Vagina (tissue), 2 donors: ENCODE data around the gene PPP1CA. TPM values are rescaled to one million over a fixed set of nuclear protein-coding genes. Genes with fewer than 3 reads are reported as not detected.
A peak's percentile ranks its signal among the peaks of the same experiment; 100 is the strongest.

Experiments
- DNase-seq, 2 donors: peaks; one replicate each; pipeline ENCODE4 v3.0.0-alpha.2; 2017; ENCODE audit errors: extremely low spot score in 2 of 2
- H3K27ac ChIP-seq: fragments of 200-600 bp; sonication (generic); one replicate; pipeline ENCODE4 v1.5.1; 2019
- H3K27me3 ChIP-seq: fragments of 200-600 bp; sonication (generic); one replicate; pipeline ENCODE4 v1.5.1; 2019
- H3K36me3 ChIP-seq, 2 donors: fragments of 200-600 bp; sonication (generic); one replicate each; pipeline ENCODE4 v1.5.1; 2017 to 2019
- H3K4me1 ChIP-seq: fragments of 200-600 bp; sonication (generic); one replicate; pipeline ENCODE4 v1.5.1; 2019
- H3K4me3 ChIP-seq, 2 donors: fragments of 200-600 bp; sonication (generic); 1 replicate in 1 of 2; 2 replicates in 1 of 2; pipeline ENCODE4 v1.5.1; 2016 to 2019
- H3K9me3 ChIP-seq: fragments of 200-600 bp; sonication (generic); one replicate; pipeline ENCODE4 v1.5.1; 2019
- POLR2A ChIP-seq, 2 donors: fragments of 450-650 bp; IDR thresholded peaks; one replicate each; pipeline ENCODE4 v1.6.1; 2017; ENCODE audit warnings: antibody characterized with exemption in 2 of 2, mild to moderate bottlenecking in 2 of 2, moderate library complexity in 2 of 2
- POLR2AphosphoS5 ChIP-seq, 2 donors: sonication (generic); formaldehyde crosslinking; IDR thresholded peaks; one replicate each; pipeline ENCODE4 v1.9.0; 2017; ENCODE audit warnings: antibody characterized with exemption in 2 of 2, mild to moderate bottlenecking in 2 of 2, low read depth in 1 of 2; ENCODE audit not compliant: insufficient read depth in 1 of 2
- intact Hi-C: fragments of 100-400 bp; cut with DNase I; formaldehyde crosslinking; loops from one replicate; pipeline ENCODE4 v1.15.1; 2023
- total RNA-seq: library from RNA; depleted of rRNA; stranded (reverse); fragments of >200 nt; gene quantifications from one replicate; pipeline ENCODE4 v1.2.3, GENCODE V29; 2016
- TF ChIP-seq, protein P1 (sequence below), 3 experiments: fragments of 450-650 bp in 2 of 3; fragments of 200-600 bp in 1 of 3; sonication (generic) in 1 of 3; IDR thresholded peaks; one replicate each; pipeline ENCODE4 v1.5.1; 2017 to 2019; ENCODE audit warnings: antibody characterized with exemption in 3 of 3, mild to moderate bottlenecking in 2 of 3, moderate library complexity in 2 of 3

Gene PPP1CA
- total RNA-seq, 1 donor from 2014 or later, result 102 TPM

- peaks cover 0 to 35% of the 10 kb centered on the region in 2 donors for H3K36me3 ChIP-seq
- intact Hi-C loops, result no loop called here
- peaks cover 58% of the 10 kb centered on the region for H3K4me1 ChIP-seq
- no peaks in the 10 kb centered on the region for H3K27me3 ChIP-seq
- H3K9me3 ChIP-seq, result no peaks in the 10 kb centered on the region
- no peak overlapping the region for H3K27ac ChIP-seq
- no peak for DNase-seq
- H3K4me3 ChIP-seq, result no peak overlapping the region
- TF ChIP-seq, protein P1, sequence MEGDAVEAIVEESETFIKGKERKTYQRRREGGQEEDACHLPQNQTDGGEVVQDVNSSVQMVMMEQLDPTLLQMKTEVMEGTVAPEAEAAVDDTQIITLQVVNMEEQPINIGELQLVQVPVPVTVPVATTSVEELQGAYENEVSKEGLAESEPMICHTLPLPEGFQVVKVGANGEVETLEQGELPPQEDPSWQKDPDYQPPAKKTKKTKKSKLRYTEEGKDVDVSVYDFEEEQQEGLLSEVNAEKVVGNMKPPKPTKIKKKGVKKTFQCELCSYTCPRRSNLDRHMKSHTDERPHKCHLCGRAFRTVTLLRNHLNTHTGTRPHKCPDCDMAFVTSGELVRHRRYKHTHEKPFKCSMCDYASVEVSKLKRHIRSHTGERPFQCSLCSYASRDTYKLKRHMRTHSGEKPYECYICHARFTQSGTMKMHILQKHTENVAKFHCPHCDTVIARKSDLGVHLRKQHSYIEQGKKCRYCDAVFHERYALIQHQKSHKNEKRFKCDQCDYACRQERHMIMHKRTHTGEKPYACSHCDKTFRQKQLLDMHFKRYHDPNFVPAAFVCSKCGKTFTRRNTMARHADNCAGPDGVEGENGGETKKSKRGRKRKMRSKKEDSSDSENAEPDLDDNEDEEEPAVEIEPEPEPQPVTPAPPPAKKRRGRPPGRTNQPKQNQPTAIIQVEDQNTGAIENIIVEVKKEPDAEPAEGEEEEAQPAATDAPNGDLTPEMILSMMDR (IDR thresholded peaks at IDR 0.05), result no peak
- TF ChIP-seq POLR2AphosphoS5 (IDR thresholded peaks at IDR 0.05; ENCODE audit: insufficient read depth in 1 of 2, low read depth in 1 of 2) (no peak), POLR2A (IDR thresholded peaks at IDR 0.05) (no peak)
These were observed 38.8 kb upstream of the PPP1CA start for GRCh38 chr11:67440229-67441097.

DNA sequence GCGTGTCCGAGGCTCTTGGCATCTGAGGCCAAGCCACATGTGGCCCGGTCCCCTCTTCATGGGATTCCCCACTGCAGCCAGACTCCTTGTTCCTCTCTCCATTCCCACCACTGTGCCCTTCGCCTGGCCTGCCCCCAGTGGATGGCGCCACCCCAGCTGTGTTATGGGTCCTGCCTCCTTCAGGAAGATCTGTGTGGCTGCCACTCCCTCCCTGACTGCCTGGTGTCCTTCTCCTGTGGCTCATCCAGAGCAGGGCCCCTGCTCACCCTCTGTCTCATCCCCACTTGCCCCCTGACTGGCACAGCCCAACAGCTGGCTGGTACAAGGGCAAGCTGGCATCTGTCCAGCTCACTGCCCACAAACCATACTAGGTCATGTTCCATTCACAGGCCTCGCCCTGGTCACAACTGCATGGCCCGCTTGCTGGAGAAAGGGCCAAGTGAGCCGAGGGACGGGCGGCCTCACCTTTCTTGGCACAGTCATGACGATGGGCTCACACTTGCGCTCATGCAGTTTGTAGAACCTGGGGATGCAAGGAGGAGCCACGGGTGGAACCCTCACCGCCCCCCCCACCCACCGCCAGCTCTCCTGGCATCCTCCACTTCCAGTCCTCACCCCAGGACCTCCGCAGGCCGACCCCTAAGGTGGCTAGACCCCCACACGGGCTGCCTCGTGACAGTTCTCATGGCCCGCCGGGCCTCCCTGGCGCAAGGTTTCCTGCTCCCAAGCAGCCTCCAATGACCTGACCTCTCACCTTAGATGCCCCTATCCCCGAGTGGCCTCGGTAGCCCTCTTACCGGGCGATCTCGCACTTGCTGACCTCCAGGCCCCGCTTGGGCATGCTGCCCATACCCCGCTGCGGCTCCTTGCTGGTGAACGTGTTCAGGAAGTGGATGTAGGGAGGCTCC, 37.9 kb upstream of the PPP1CA start:
- peak in 1 of 2 donors; percentile 15 for TF ChIP-seq POLR2AphosphoS5 (IDR thresholded peaks at IDR 0.05; ENCODE audit: insufficient read depth in 1 of 2, low read depth in 1 of 2)
- TF ChIP-seq, protein P1 (IDR thresholded peaks at IDR 0.05), result no peak
- Histone ChIP-seq H3K27me3 (no peaks in the 10 kb centered on the region), H3K9me3 (no peaks in the 10 kb centered on the region), H3K36me3 (peaks cover 0 to 44% of the 10 kb centered on the region in 2 donors), H3K27ac (peak overlapping the region; percentile 4), H3K4me3 (no peak overlapping the region), H3K4me1 (peaks cover 62% of the 10 kb centered on the region)
- no peak for DNase-seq
- intact Hi-C loops, result no loop called here

DNA sequence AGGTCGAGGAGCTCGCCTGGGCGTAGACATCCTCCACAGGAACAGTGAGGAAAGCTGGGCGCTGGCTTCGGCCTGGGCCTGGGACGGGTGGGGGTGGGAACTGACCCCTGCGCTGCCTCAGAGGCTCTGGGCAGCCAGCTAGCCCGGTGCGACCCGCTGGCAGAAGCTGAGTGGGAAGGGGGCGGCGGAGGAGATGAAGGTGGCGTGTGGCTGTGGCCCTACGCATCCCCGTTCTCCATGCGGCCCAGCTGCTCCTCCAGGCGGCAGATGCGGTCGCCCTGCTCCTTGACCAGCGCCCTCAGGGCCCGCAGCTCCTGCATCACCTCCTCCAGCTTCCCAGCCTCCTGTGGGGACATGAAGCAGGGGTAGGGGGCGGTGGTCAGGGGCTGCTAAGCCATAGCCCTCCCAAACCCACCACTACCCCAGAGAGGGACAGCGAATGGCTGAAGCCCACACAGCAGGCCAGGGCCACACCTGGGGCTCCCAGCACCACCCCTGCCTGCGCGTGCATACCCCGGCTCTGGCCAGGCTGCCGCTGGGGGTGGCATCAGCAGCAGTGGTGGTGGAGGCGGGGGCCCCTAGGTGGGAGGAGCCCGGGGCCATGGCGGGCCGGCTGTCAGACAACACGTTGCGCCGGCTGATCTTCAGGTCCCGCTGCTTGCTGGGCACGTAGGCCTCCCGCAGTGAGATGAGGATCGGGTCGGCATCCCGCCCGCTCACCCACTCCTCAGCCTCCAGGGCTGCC, 36.7 kb upstream of the PPP1CA start:
- peak overlapping the region; percentile 4 for H3K27ac ChIP-seq
- H3K4me3 ChIP-seq, result peak overlapping the region; percentile 22 to 32

DNA sequence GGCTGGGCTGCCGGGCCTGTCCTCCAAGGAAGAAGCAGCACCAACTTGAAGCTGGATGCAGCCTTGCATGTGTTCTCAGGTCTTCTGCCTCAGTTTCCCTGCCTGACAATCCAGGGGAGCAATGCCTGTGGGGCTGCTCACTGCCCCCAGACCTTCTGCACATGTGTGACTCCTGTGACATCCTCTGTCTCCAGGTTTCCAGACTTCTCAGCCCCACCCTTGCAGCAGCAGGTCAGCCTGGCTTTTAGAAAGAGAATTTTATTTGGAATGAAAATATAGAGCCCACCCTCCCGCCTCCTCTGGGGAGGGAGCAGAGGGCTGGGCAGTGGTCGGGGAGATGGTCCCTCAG, 36.1 kb upstream of the PPP1CA start:
- H3K9me3 ChIP-seq, result no peaks in the 10 kb centered on the region
- intact Hi-C loops, result no loop called here
- peaks cover 0 to 62% of the 10 kb centered on the region in 2 donors for H3K36me3 ChIP-seq
- DNase-seq, result no peak
- H3K4me1 ChIP-seq, result peaks cover 51% of the 10 kb centered on the region
- H3K27ac ChIP-seq, result no peak overlapping the region
- H3K4me3 ChIP-seq, result peak overlapping the region; percentile 22 to 32
- no peak for TF ChIP-seq POLR2A (IDR thresholded peaks at IDR 0.05)
- TF ChIP-seq, protein P1 (IDR thresholded peaks at IDR 0.05), result no peak
- TF ChIP-seq POLR2AphosphoS5 (IDR thresholded peaks at IDR 0.05; ENCODE audit: insufficient read depth in 1 of 2, low read depth in 1 of 2), result no peak
- H3K27me3 ChIP-seq, result no peaks in the 10 kb centered on the region

More for the DNA sequence above, 36.7 kb upstream of the PPP1CA start:
- Histone ChIP-seq H3K9me3 (no peaks in the 10 kb centered on the region), H3K27me3 (no peaks in the 10 kb centered on the region), H3K4me1 (peaks cover 54% of the 10 kb centered on the region), H3K36me3 (peaks cover 0 to 57% of the 10 kb centered on the region in 2 donors)
- TF ChIP-seq POLR2A (IDR thresholded peaks at IDR 0.05) (no peak), POLR2AphosphoS5 (IDR thresholded peaks at IDR 0.05; ENCODE audit: insufficient read depth in 1 of 2, low read depth in 1 of 2) (no peak)
- TF ChIP-seq, protein P1 (IDR thresholded peaks at IDR 0.05), result no peak
- DNase-seq, result no peak
- intact Hi-C loops, result no loop called here
